Activated CD8-positive, alpha-beta T cell treated with anti-CD3 and anti-CD28 coated beads for 36 hours (primary cell): ENCODE results near the gene UBQLNL. TPM values are rescaled to one million over a fixed set of nuclear protein-coding genes. Genes with fewer than 3 reads are reported as not detected.

Experiments
- ATAC-seq: fragments of 200-7000 bp; cut with Tn5 transposase; one replicate; pipeline ENCODE4 v1.10.0; 2021; ENCODE audit warnings: mild to moderate bottlenecking, moderate library complexity
- CTCF ChIA-PET: fragments of 350-600 bp; sonication (Branson Sonifier 250); formaldehyde crosslinking; loops from one replicate; lab custom pipeline; 2021; ENCODE audit warnings: antibody characterized with exemption; lab: Charles Lee
- POLR2A ChIA-PET: fragments of 350-600 bp; sonication (Branson Sonifier 250); formaldehyde crosslinking; loops from one replicate; lab custom pipeline; 2021; ENCODE audit warnings: antibody characterized with exemption; lab: Charles Lee
- DNase-seq: peaks from one replicate; pipeline ENCODE4 v3.0.0-alpha.2; 2020
- H3K27ac Mint-ChIP-seq: one replicate; pipeline ENCODE4 v1.8.0; 2021; ENCODE audit warnings: mild to moderate bottlenecking, mixed read lengths
- H3K27me3 Mint-ChIP-seq: one replicate; pipeline ENCODE4 v1.8.0; 2021; ENCODE audit warnings: mixed read lengths
- H3K36me3 Mint-ChIP-seq: one replicate; pipeline ENCODE4 v1.8.0; 2021; ENCODE audit warnings: low read depth, mixed read lengths
- H3K4me1 Mint-ChIP-seq: one replicate; pipeline ENCODE4 v1.8.0; 2021; ENCODE audit warnings: low read depth, mixed read lengths
- H3K4me3 Mint-ChIP-seq: one replicate; pipeline ENCODE4 v1.8.0; 2021; ENCODE audit warnings: mild to moderate bottlenecking, moderate library complexity, mixed read lengths
- H3K9me3 Mint-ChIP-seq: one replicate; pipeline ENCODE4 v1.8.0; 2021; ENCODE audit warnings: mixed read lengths
- CTCF ChIP-seq: fragments of 200-600 bp; IDR thresholded peaks from one replicate; pipeline ENCODE4 v1.8.0; 2022; ENCODE audit warnings: antibody characterized with exemption, mild to moderate bottlenecking
- intact Hi-C: fragments of 100-400 bp; cut with micrococcal nuclease; formaldehyde crosslinking; loops from one replicate; pipeline ENCODE4 v1.10.0; 2022
- total RNA-seq, 2 experiments: library from RNA; stranded (reverse); gene quantifications; one replicate each; pipeline ENCODE4 v1.2.3, GENCODE V29; 2021

UBQLNL gene
- total RNA-seq, 2 experiments from 2014 or later: 0.25 TPM; not detected in 1

GRCh38 chr11:5553343-5553742 lies 36.8 kb upstream of the UBQLNL start:
- CTCF ChIA-PET: no interaction called here
- intact Hi-C loops: no loop called here
- no peak for TF ChIP-seq CTCF
- no peaks in the 10 kb centered on the region for H3K4me1 Mint-ChIP-seq
- H3K4me3 Mint-ChIP-seq: no peak overlapping the region
- peaks cover 2% of the 10 kb centered on the region for H3K36me3 Mint-ChIP-seq
- ATAC-seq: no peak
- DNase-seq: no peak
- H3K9me3 Mint-ChIP-seq: no peaks in the 10 kb centered on the region
- H3K27ac Mint-ChIP-seq: no peak overlapping the region
- H3K27me3 Mint-ChIP-seq: peaks cover 15% of the 10 kb centered on the region
- POLR2A ChIA-PET: no interaction called here

- DNase-seq: no peak
- ATAC-seq: no peak
- TF ChIP-seq CTCF: no peak
- Mint-ChIP-seq H3K4me3 (no peak overlapping the region), H3K27me3 (peaks cover 11% of the 10 kb centered on the region), H3K36me3 (peaks cover 2% of the 10 kb centered on the region), H3K9me3 (no peaks in the 10 kb centered on the region), H3K27ac (no peak overlapping the region), H3K4me1 (no peaks in the 10 kb centered on the region)
- POLR2A ChIA-PET: no interaction called here
- CTCF ChIA-PET: no interaction called here
- intact Hi-C loops: no loop called here
Observed at GRCh38 chr11:5550440-5551095, 34.1 kb upstream of the UBQLNL start.

GRCh38 chr11:5548440-5548839 lies 31.9 kb upstream of the UBQLNL start, which contains the start of gene OR52H1:
Gene OR52H1 (minus strand): TSS chr11:5548540. CDS start chr11:5545505, 3,035 bp downstream.
- Mint-ChIP-seq H3K9me3 (no peaks in the 10 kb centered on the region), H3K27ac (no peak within 1 kb of the TSS), H3K36me3 (peaks cover 2% of the 10 kb centered on the region), H3K4me1 (no peaks in the 10 kb centered on the region), H3K4me3 (no peak within 1 kb of the TSS), H3K27me3 (peaks cover 11% of the 10 kb centered on the region)
- intact Hi-C loops: no loop called here
- TF ChIP-seq CTCF: no peak
- POLR2A ChIA-PET: no interaction called here
- CTCF ChIA-PET: no interaction called here
- no peak for ATAC-seq
- DNase-seq: no peak

GRCh38 chr11:5547982-5548381 lies 31.5 kb upstream of the UBQLNL start:
- H3K4me1 Mint-ChIP-seq: no peaks in the 10 kb centered on the region
- DNase-seq: no peak
- CTCF ChIA-PET: no interaction called here

More at GRCh38 chr11:5547982-5548381, 31.5 kb upstream of the UBQLNL start:
- Mint-ChIP-seq H3K4me3 (no peak overlapping the region), H3K27me3 (peaks cover 10% of the 10 kb centered on the region), H3K36me3 (peaks cover 2% of the 10 kb centered on the region), H3K9me3 (no peaks in the 10 kb centered on the region), H3K27ac (no peak overlapping the region)
- no peak for ATAC-seq
- no peak for TF ChIP-seq CTCF
- intact Hi-C loops: no loop called here
- POLR2A ChIA-PET: no interaction called here
